GM12873 (cell line): Measurements from ENCODE around the gene EPHB1.

Experiments used
- CTCF ChIP-seq: IDR thresholded peaks from 2 replicates; pipeline ENCODE4 v1.5.1; 2012; ENCODE audit warnings: low read depth, mild to moderate bottlenecking, moderate library complexity, low read length, control low read depth; ENCODE audit not compliant: insufficient read depth; ENCODE audit errors: missing control alignments

The EPHB1 gene

GRCh38 chr3:135142530-135142929 lies 347.5 kb downstream of the EPHB1 start:
- TF ChIP-seq CTCF, result no peak

GRCh38 chr3:135143474-135143873 lies 348.4 kb downstream of the EPHB1 start:
- no peak for TF ChIP-seq CTCF

- no peak for TF ChIP-seq CTCF
Observed at GRCh38 chr3:135145581-135145980, 350.5 kb downstream of the EPHB1 start.

- TF ChIP-seq CTCF, result no peak
Observed at GRCh38 chr3:135147657-135148056, 352.6 kb downstream of the EPHB1 start.

- TF ChIP-seq CTCF, result no peak
Observed at GRCh38 chr3:135148398-135149020, 353.4 kb downstream of the EPHB1 start.

- TF ChIP-seq CTCF, result no peak
Observed at GRCh38 chr3:135149707-135150681, 354.9 kb downstream of the EPHB1 start.

GRCh38 chr3:135154186-135154585 lies 359.1 kb downstream of the EPHB1 start:
- no peak for TF ChIP-seq CTCF
